HepG2 (cell line): ENCODE data around the gene NFATC2. TPM values are rescaled to one million over a fixed set of nuclear protein-coding genes. Genes with fewer than 3 reads are reported as not detected.

Source experiments
- ATAC-seq: fragments of 200-7000 bp; cut with Tn5 transposase; 3 replicates; pipeline ENCODE4 v1.9.1; 2020; ENCODE audit warnings: mild to moderate bottlenecking, moderate library complexity
- BruUV-seq: library from RNA; stranded (reverse); fragments of 400-500 nt; replicated peaks from 2 replicates; lab custom pipeline; 2021; lab: Mats Ljungman, UMichigan
- CTCF ChIA-PET: fragments of 300-600 bp; formaldehyde crosslinking; extraction: SDS; loops from one replicate; lab custom pipeline; 2021; ENCODE audit warnings: low total read pairs, inconsistent platforms, low intra/inter-chr PET ratio; lab: Yijun Ruan, JAX
- POLR2A ChIA-PET: fragments of 350-600 bp; sonication (Branson Sonifier 250); formaldehyde crosslinking; loops from one replicate; lab custom pipeline; 2020; ENCODE audit warnings: antibody characterized with exemption, inconsistent platforms; lab: Yijun Ruan, JAX
- DNase-seq: peaks from one replicate; pipeline ENCODE4 v3.0.0-alpha.2; 2015; ENCODE audit warnings: low spot score
- FAIRE-seq: peaks from 3 replicates; lab custom pipeline; 2011; peaks lifted over from hg19 to GRCh38; lab: Jason Lieb, UNC
- H2AFZ ChIP-seq: one replicate; pipeline ENCODE4 v1.6.1; 2011; ENCODE audit warnings: low read length, inconsistent platforms
- H3K27ac ChIP-seq: fragments of 300-600 bp; 3 replicates; pipeline ENCODE4 v1.8.0; 2011; ENCODE audit warnings: mixed run types, mild to moderate bottlenecking, mixed read lengths, low read length, inconsistent platforms; ENCODE audit not compliant: insufficient read depth; ENCODE audit errors: extremely low read length
- H3K27me3 ChIP-seq, 2 experiments: fragments of 200-600 bp in 1 of 2; 2 replicates in 1 of 2; 3 replicates in 1 of 2; pipeline versions ENCODE4 v1.6.0 to v1.8.0; 2011; ENCODE audit warnings: low read length in 2 of 2, mild to moderate bottlenecking in 2 of 2, moderate library complexity in 2 of 2, inconsistent platforms in 1 of 2; ENCODE audit not compliant: insufficient read depth in 2 of 2, control insufficient read depth in 1 of 2
- H3K36me3 ChIP-seq, 2 experiments: fragments of 200-600 bp in 1 of 2; replicated peaks in 1 of 2; 2 replicates in 1 of 2; 3 replicates in 1 of 2; pipeline versions ENCODE4 v1.5.1 to v1.8.0; 2011; ENCODE audit warnings: low read length in 2 of 2, inconsistent platforms in 1 of 2; ENCODE audit not compliant: insufficient read depth in 2 of 2, control insufficient read depth in 1 of 2
- H3K4me1 ChIP-seq: 2 replicates; pipeline ENCODE4 v1.5.1; 2012; ENCODE audit warnings: low read length, inconsistent platforms; ENCODE audit not compliant: insufficient read depth
- H3K4me2 ChIP-seq: 2 replicates; pipeline ENCODE4 v1.6.0; 2011; ENCODE audit warnings: low read depth, low read length, inconsistent platforms
- H3K4me3 ChIP-seq, 3 experiments: fragments of 200-600 bp in 1 of 3; sonication (generic), shearing (Covaris generic) in 1 of 3; replicated peaks in 1 of 3; 2 replicates each; pipeline ENCODE4 v1.5.1; 2011 to 2016; ENCODE audit warnings: low read length in 3 of 3, inconsistent platforms in 2 of 3, low read depth in 2 of 3, mild to moderate bottlenecking in 2 of 3, control low read depth in 1 of 3, mixed read lengths in 1 of 3; ENCODE audit not compliant: insufficient read depth in 1 of 3
- H3K79me2 ChIP-seq: one replicate; pipeline ENCODE4 v1.6.1; 2011; ENCODE audit warnings: low read length, inconsistent platforms; ENCODE audit not compliant: insufficient read depth
- H3K9ac ChIP-seq: 2 replicates; pipeline ENCODE4 v1.6.0; 2011; ENCODE audit warnings: mild to moderate bottlenecking, low read depth, low read length, inconsistent platforms; ENCODE audit not compliant: insufficient read depth
- H3K9me3 ChIP-seq: 2 replicates; pipeline ENCODE4 v1.5.1; 2012; ENCODE audit warnings: mild to moderate bottlenecking, low read length
- H4K20me1 ChIP-seq: 2 replicates; pipeline ENCODE4 v1.6.0; 2011; ENCODE audit warnings: inconsistent platforms, mild to moderate bottlenecking, low read length, moderate library complexity; ENCODE audit not compliant: insufficient read depth
- DNMT1 ChIP-seq: sonication (generic); formaldehyde crosslinking; IDR thresholded peaks from 2 replicates; pipeline ENCODE4 v1.5.1; 2020; ENCODE audit warnings: mild to moderate bottlenecking, missing genetic modification reagents
- GFI1 ChIP-seq: sonication (generic); formaldehyde crosslinking; IDR thresholded peaks from 2 replicates; pipeline ENCODE4 v1.5.0; 2020; ENCODE audit warnings: missing genetic modification reagents, mild to moderate bottlenecking, borderline replicate concordance
- HDAC1 ChIP-seq: sonication (generic); formaldehyde crosslinking; IDR thresholded peaks from 2 replicates; pipeline ENCODE4 v1.5.1; 2020; ENCODE audit warnings: mild to moderate bottlenecking, missing genetic modification reagents
- KLF6 ChIP-seq: IDR thresholded peaks from 2 replicates; pipeline ENCODE4 v1.8.0; 2016; ENCODE audit warnings: missing biosample characterization, missing genetic modification reagents
- MYC ChIP-seq: sonication (generic); formaldehyde crosslinking; IDR thresholded peaks from 2 replicates; pipeline ENCODE4 v1.9.0; 2021; ENCODE audit warnings: missing genetic modification reagents, borderline replicate concordance
- TARDBP ChIP-seq: sonication (generic); formaldehyde crosslinking; IDR thresholded peaks from 2 replicates; pipeline ENCODE4 v1.8.0; 2022; ENCODE audit warnings: mild to moderate bottlenecking, missing genetic modification reagents
- ZNF317 ChIP-seq: sonication (generic); formaldehyde crosslinking; IDR thresholded peaks from 2 replicates; pipeline ENCODE4 v1.5.0; 2020; ENCODE audit warnings: mild to moderate bottlenecking, missing genetic modification reagents
- ZNF33B ChIP-seq: sonication (generic); formaldehyde crosslinking; IDR thresholded peaks from 2 replicates; pipeline ENCODE4 v1.5.1; 2020; ENCODE audit warnings: mild to moderate bottlenecking, missing genetic modification reagents
- ZNF382 ChIP-seq: sonication (generic); formaldehyde crosslinking; IDR thresholded peaks from 2 replicates; pipeline ENCODE4 v1.5.0; 2020; ENCODE audit warnings: missing genetic modification reagents, mild to moderate bottlenecking, borderline replicate concordance
- ZNF446 ChIP-seq: sonication (generic); formaldehyde crosslinking; IDR thresholded peaks from 2 replicates; pipeline ENCODE4 v1.5.0; 2020; ENCODE audit warnings: mild to moderate bottlenecking, missing genetic modification reagents
- ZNF629 ChIP-seq: sonication (generic); formaldehyde crosslinking; conservative IDR thresholded peaks from 2 replicates; pipeline ENCODE4 v1.5.0; 2020; ENCODE audit warnings: missing genetic modification reagents
- ZNF644 ChIP-seq: IDR thresholded peaks from 2 replicates; pipeline ENCODE4 v1.6.1; 2016; ENCODE audit warnings: low read depth
- ZSCAN22 ChIP-seq: sonication (generic); formaldehyde crosslinking; IDR thresholded peaks from 2 replicates; pipeline ENCODE4 v1.4.0; 2020; ENCODE audit warnings: mild to moderate bottlenecking, missing genetic modification reagents
- WGBS: methylation state at CpG from one replicate; pipeline ENCODE4 v1.1.6; 2017; ENCODE audit warnings: low lambda C conversion rate; 5-methylcytosine and 5-hydroxymethylcytosine counted together
- in situ Hi-C: cut with HindIII; loops from 2 replicates; pipeline ENCODE4 v1.10.0; 2017; ENCODE audit warnings: low pct_unique_long_range_greater_than_20kb; ENCODE audit not compliant: extremely low pct_ligation_motif_present
- intact Hi-C: fragments of 100-400 bp; cut with micrococcal nuclease; formaldehyde crosslinking; loops from one replicate; pipeline ENCODE4 v1.10.0; 2022; ENCODE audit not compliant: unreplicated experiment
- polyA plus RNA-seq, 8 experiments: library from polyadenylated mRNA; depleted of rRNA in 3 of 8; stranded (reverse) in 7 of 8; unstranded in 1 of 8; fragments of >200 nt; fragmentation: Illumina TruSeq in 4 of 8; extraction: Trizol in 4 of 8; gene quantifications; 2 replicates each; pipeline versions ENCODE4 v1.2.1 to v1.2.3, GENCODE V29; 2011 to 2016; ENCODE audit warnings: low read depth in 4 of 8, missing spikeins in 1 of 8, mixed read lengths in 1 of 8; ENCODE audit not compliant: insufficient read depth in 1 of 8
- total RNA-seq, 5 experiments: library from RNA; depleted of rRNA; stranded (reverse); fragments of >200 nt; fragmentation: Illumina TruSeq; extraction: Trizol; gene quantifications; 2 replicates each; pipeline ENCODE4 v1.2.3, GENCODE V29; 2016; ENCODE audit warnings: low read depth in 1 of 5
- TF ChIP-seq, protein P1 (sequence below): IDR thresholded peaks from 2 replicates; pipeline ENCODE4 v1.6.1; 2016
- TF ChIP-seq, protein P2 (sequence below): sonication (generic); formaldehyde crosslinking; IDR thresholded peaks from 2 replicates; pipeline ENCODE4 v1.5.1; 2020; ENCODE audit warnings: missing genetic modification reagents, mild to moderate bottlenecking, borderline replicate concordance

NFATC2 gene
- total and polyA plus RNA-seq, 2 of the 13 experiments (the other 11 are each of a cell fraction or from before 2014, with no cell fraction given), result 1.9 to 3.3 TPM

DNA sequence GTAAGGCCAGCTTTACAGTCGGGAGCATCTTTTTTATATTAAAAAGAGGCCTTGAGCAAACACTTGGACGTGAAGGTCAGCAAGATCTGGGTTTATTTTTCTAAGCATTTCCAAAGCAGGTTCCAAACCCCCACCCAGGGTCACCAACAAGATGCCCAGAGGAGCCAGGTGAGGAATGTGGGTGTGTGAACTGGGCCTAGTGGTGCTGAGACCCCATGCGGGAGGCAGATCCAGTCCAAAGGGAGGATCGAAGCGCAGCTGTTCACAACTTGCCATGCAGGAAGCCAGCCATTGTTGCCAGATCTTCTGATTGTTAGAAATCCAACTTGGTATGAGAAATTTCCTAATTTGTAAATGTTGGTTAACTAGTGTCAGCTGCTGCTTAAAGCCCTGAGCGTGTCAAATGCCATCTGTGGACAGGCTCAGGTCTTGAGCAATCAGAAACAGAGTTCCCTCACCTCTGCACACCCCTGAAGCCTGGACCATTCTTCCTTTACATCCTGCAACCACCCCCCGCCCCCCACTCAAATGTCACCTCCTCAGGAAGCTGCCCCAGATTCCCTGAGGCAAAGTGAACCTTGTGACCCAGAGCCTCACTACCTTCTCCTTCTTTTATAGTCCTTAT is 46.5 kb downstream of the NFATC2 start:
- no peak for DNase-seq

More for the DNA sequence above, 46.5 kb downstream of the NFATC2 start:
- in situ Hi-C loops, result no loop called here
- Histone ChIP-seq H3K4me1 (no peaks in the 10 kb centered on the region), H3K27me3 (no peaks in the 10 kb centered on the region), H3K79me2 (no peaks in the 10 kb centered on the region), H3K9me3 (no peaks in the 10 kb centered on the region), H3K36me3 (peaks cover 0 to 3% of the 10 kb centered on the region in 2 experiments; a peak in 2 of 5 replicates), H3K4me3 (no peak overlapping the region), H2AFZ (no peak overlapping the region), H4K20me1 (no peaks in the 10 kb centered on the region), H3K9ac (no peak overlapping the region), H3K27ac (no peak overlapping the region), H3K4me2 (no peak overlapping the region)
- BruUV-seq, result no TSS peak
- FAIRE-seq (peak; percentile 53), ATAC-seq (no peak)
- WGBS, result 90% methylated on average over 7 of the region's 7 CpGs
- intact Hi-C loops, result no loop called here
- TF ChIP-seq HDAC1 (no peak), ZNF382 (no peak), ZNF317 (CRISPR knock-in tag) (no peak), ZNF629 (CRISPR knock-in tag) (no peak), ZNF33B (CRISPR knock-in tag) (no peak), ZNF644 (no peak), GFI1 (CRISPR knock-in tag) (no peak), TARDBP (CRISPR knock-in tag) (no peak), ZNF446 (CRISPR knock-in tag) (no peak), KLF6 (CRISPR knock-in tag) (no peak), MYC (CRISPR knock-in tag) (no peak), ZSCAN22 (CRISPR knock-in tag) (no peak), DNMT1 (CRISPR knock-in tag) (no peak)
- TF ChIP-seq, protein P1, sequence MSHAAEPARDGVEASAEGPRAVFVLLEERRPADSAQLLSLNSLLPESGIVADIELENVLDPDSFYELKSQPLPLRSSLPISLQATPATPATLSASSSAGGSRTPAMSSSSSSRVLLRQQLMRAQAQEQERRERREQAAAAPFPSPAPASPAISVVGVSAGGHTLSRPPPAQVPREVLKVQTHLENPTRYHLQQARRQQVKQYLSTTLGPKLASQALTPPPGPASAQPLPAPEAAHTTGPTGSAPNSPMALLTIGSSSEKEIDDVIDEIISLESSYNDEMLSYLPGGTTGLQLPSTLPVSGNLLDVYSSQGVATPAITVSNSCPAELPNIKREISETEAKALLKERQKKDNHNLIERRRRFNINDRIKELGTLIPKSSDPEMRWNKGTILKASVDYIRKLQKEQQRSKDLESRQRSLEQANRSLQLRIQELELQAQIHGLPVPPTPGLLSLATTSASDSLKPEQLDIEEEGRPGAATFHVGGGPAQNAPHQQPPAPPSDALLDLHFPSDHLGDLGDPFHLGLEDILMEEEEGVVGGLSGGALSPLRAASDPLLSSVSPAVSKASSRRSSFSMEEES (CRISPR knock-in tag), result no peak
- TF ChIP-seq, protein P2, sequence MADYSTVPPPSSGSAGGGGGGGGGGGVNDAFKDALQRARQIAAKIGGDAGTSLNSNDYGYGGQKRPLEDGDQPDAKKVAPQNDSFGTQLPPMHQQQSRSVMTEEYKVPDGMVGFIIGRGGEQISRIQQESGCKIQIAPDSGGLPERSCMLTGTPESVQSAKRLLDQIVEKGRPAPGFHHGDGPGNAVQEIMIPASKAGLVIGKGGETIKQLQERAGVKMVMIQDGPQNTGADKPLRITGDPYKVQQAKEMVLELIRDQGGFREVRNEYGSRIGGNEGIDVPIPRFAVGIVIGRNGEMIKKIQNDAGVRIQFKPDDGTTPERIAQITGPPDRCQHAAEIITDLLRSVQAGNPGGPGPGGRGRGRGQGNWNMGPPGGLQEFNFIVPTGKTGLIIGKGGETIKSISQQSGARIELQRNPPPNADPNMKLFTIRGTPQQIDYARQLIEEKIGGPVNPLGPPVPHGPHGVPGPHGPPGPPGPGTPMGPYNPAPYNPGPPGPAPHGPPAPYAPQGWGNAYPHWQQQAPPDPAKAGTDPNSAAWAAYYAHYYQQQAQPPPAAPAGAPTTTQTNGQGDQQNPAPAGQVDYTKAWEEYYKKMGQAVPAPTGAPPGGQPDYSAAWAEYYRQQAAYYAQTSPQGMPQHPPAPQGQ (CRISPR knock-in tag), result no peak
- ChIA-PET POLR2A (no interaction called here), CTCF (no interaction called here)
